Measurements from ENCODE around the gene STK4.

Gene STK4

DNA sequence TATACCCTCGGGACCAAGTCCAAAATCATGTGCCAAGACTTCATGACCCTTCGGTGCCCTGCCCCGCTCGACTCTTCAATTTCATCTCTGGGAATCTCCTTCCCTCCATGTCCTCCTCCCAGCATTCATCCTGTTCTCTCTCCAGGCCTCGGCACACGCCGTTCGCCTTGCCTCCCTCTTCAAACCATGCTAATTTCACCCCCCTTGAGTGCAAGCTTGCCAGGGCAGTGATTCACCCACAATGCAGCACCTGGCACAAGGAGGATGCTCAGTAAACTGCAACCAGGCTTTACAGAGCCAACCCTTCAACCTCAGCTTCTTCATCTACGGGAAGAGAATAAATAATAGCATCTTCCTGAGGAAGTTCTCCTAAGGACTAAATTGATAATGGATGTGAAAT is 130.5 kb downstream of the STK4 start:
- no peak for DNase-seq
- Histone ChIP-seq H3K36me3 (ENCODE audit: control insufficient read depth in 1 of 2, insufficient read depth in 2 of 2, low read length in 2 of 2) (peaks cover 11 to 19% of the 10 kb centered on the region in 2 experiments), H2BK12ac (ENCODE audit: low read length) (no peak overlapping the region), H3K27me3 (ENCODE audit: insufficient read depth, low read length) (no peaks in the 10 kb centered on the region), H3K18ac (ENCODE audit: low read length) (no peak overlapping the region), H2AK5ac (ENCODE audit: low read length) (no peak overlapping the region), H3K14ac (ENCODE audit: low read length) (no peak overlapping the region), H3K4me2 (ENCODE audit: low read length) (no peak overlapping the region), H3K79me2 (ENCODE audit: control insufficient read depth, insufficient read depth, low read length, poor library complexity) (no peaks in the 10 kb centered on the region), H3K9ac (ENCODE audit: low read length) (no peak overlapping the region), H3K9me3 (ENCODE audit: insufficient read depth, low read depth, low read length) (peaks cover 6% of the 10 kb centered on the region), H3K4me3 (ENCODE audit: low read depth, low read length) (no peak overlapping the region), H3K79me1 (ENCODE audit: low read length) (peaks cover 10% of the 10 kb centered on the region), H4K8ac (ENCODE audit: low read depth, low read length) (no peak overlapping the region), H4K91ac (ENCODE audit: low read depth, low read length) (peak overlapping the region; percentile 42), H2BK5ac (ENCODE audit: low read depth, low read length, poor library complexity) (no peak overlapping the region), H2BK120ac (ENCODE audit: insufficient read depth, low read length, poor library complexity) (no peak overlapping the region), H3K27ac (ENCODE audit: low read depth, low read length) (no peak overlapping the region), H3K23ac (ENCODE audit: low read length) (no peak overlapping the region), H4K12ac (ENCODE audit: low read depth, low read length) (no peak overlapping the region), H2AFZ (ENCODE audit: insufficient read depth, low read length, poor library complexity) (no peak overlapping the region), H3K4me1 (ENCODE audit: control insufficient read depth in 1 of 2, insufficient read depth in 2 of 2, low read length in 2 of 2) (peaks cover 6 to 8% of the 10 kb centered on the region in 2 experiments), H3K4ac (ENCODE audit: low read depth, low read length) (no peak overlapping the region)
- WGBS (ENCODE audit: extremely low coverage, insufficient coverage, insufficient read length), result no CpG with 5 or more reads among the region's 9 CpGs

DNA sequence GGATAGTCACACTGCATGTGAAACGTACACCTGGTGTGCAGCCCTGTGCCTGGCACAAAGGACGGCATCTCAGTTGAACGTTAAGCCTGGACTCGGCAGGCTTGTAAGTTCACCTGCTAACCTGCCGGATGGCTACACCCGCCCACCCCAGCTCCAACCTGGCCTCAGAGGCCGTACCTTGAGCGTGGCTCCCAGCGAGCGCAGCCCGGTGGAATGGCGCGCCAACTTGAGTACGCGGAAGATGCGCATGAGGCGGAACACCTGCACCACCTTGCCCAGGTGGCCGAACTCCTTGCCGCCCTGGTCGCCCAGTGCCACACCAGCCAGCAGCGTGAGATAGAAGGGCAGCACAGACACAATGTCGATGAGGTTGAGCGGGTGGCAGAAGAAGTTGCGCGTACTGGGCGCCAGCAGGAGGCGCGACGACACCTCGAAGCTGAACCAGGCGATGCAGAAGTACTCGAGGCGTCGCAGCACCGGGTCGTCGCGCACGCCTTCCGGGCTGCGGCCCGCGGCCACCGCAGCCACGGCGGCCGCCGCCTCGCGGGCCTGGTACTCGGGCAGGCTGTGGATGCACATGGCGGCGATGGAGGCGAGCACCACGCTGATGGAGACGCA is 131.3 kb downstream of the STK4 start:
- Histone ChIP-seq H3K4me2 (ENCODE audit: low read length) (no peak overlapping the region), H3K79me1 (ENCODE audit: low read length) (peaks cover 10% of the 10 kb centered on the region), H3K9ac (ENCODE audit: low read length) (no peak overlapping the region), H3K36me3 (ENCODE audit: control insufficient read depth in 1 of 2, insufficient read depth in 2 of 2, low read length in 2 of 2) (peaks cover 11 to 17% of the 10 kb centered on the region in 2 experiments), H2AFZ (ENCODE audit: insufficient read depth, low read length, poor library complexity) (no peak overlapping the region), H4K12ac (ENCODE audit: low read depth, low read length) (no peak overlapping the region), H3K9me3 (ENCODE audit: insufficient read depth, low read depth, low read length) (peaks cover 6% of the 10 kb centered on the region), H3K4ac (ENCODE audit: low read depth, low read length) (no peak overlapping the region), H3K18ac (ENCODE audit: low read length) (no peak overlapping the region), H2BK120ac (ENCODE audit: insufficient read depth, low read length, poor library complexity) (no peak overlapping the region), H3K4me1 (ENCODE audit: control insufficient read depth in 1 of 2, insufficient read depth in 2 of 2, low read length in 2 of 2) (peaks cover 6 to 8% of the 10 kb centered on the region in 2 experiments), H2AK5ac (ENCODE audit: low read length) (peak overlapping the region; percentile 1), H3K23ac (ENCODE audit: low read length) (no peak overlapping the region), H2BK12ac (ENCODE audit: low read length) (no peak overlapping the region), H3K27ac (ENCODE audit: low read depth, low read length) (no peak overlapping the region), H3K14ac (ENCODE audit: low read length) (no peak overlapping the region), H4K91ac (ENCODE audit: low read depth, low read length) (no peak overlapping the region), H3K4me3 (ENCODE audit: low read depth, low read length) (no peak overlapping the region), H4K8ac (ENCODE audit: low read depth, low read length) (no peak overlapping the region), H3K79me2 (ENCODE audit: control insufficient read depth, insufficient read depth, low read length, poor library complexity) (no peaks in the 10 kb centered on the region), H2BK5ac (ENCODE audit: low read depth, low read length, poor library complexity) (no peak overlapping the region), H3K27me3 (ENCODE audit: insufficient read depth, low read length) (no peaks in the 10 kb centered on the region)
- no CpG with 5 or more reads among the region's 56 CpGs for WGBS (ENCODE audit: extremely low coverage, insufficient coverage, insufficient read length)
- peak in 1 of 2 donors; percentile 58 for DNase-seq

DNA sequence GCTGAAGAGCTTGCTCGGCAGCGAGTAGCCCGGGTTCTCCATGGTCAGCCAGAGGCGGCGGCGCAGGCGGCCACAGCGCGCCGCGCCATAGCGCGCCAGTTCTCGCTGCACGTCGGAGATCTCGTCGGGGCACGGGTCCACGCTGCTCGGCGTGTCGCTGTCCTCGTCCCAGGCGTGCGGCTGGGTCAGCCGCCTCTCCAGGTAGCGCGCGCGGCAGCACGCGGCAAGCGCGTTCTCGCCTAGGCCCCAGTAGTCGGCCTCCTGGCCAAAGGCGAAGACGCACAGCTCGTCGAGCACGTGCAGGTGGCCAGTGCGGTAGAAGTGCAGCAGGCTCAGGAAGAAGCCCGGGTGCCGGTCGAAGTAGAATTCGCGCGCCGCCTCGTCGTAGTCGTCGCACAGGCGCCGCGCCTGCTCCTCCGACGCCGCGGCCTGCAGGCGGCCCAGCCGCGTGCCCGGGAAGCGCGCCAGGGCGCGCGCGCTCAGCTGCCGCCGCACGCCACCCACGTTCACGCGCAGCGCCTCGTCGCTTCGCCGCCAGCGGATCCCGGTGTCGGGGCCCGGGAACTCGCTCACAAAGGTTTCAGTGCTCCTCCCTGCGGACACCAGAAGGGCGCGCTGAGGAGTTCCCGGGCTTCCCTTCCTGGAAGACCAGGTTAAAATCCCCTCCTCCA is 131.9 kb downstream of the STK4 start:
- H2AK5ac ChIP-seq (ENCODE audit: low read length), result peak overlapping the region; percentile 7
- no peak overlapping the region for H3K27ac ChIP-seq (ENCODE audit: low read depth, low read length)
- H3K14ac ChIP-seq (ENCODE audit: low read length), result no peak overlapping the region
- peaks cover 10% of the 10 kb centered on the region for H3K79me1 ChIP-seq (ENCODE audit: low read length)
- H2AFZ ChIP-seq (ENCODE audit: insufficient read depth, low read length, poor library complexity), result peak overlapping the region; percentile 1
- WGBS (ENCODE audit: extremely low coverage, insufficient coverage, insufficient read length), result no CpG with 5 or more reads among the region's 91 CpGs
- peak overlapping the region; percentile 50 for H3K4me2 ChIP-seq (ENCODE audit: low read length)
- no peak overlapping the region for H3K4ac ChIP-seq (ENCODE audit: low read depth, low read length)
- peak overlapping the region; percentile 16 for H2BK12ac ChIP-seq (ENCODE audit: low read length)
- H4K8ac ChIP-seq (ENCODE audit: low read depth, low read length), result peak overlapping the region; percentile 7
- H2BK120ac ChIP-seq (ENCODE audit: insufficient read depth, low read length, poor library complexity), result no peak overlapping the region
- no peak overlapping the region for H2BK5ac ChIP-seq (ENCODE audit: low read depth, low read length, poor library complexity)
- no peaks in the 10 kb centered on the region for H3K79me2 ChIP-seq (ENCODE audit: control insufficient read depth, insufficient read depth, low read length, poor library complexity)
- no peak overlapping the region for H3K18ac ChIP-seq (ENCODE audit: low read length)
- H3K4me3 ChIP-seq (ENCODE audit: low read depth, low read length), result no peak overlapping the region
- H4K12ac ChIP-seq (ENCODE audit: low read depth, low read length), result no peak overlapping the region
- no peak overlapping the region for H3K23ac ChIP-seq (ENCODE audit: low read length)
- H3K36me3 ChIP-seq (ENCODE audit: control insufficient read depth in 1 of 2, insufficient read depth in 2 of 2, low read length in 2 of 2), result peaks cover 11 to 17% of the 10 kb centered on the region in 2 experiments
- DNase-seq, result peak in 1 of 2 donors; percentile 51
- H3K27me3 ChIP-seq (ENCODE audit: insufficient read depth, low read length), result no peaks in the 10 kb centered on the region
- peak overlapping the region; percentile 36 for H4K91ac ChIP-seq (ENCODE audit: low read depth, low read length)
- no peak overlapping the region for H3K9ac ChIP-seq (ENCODE audit: low read length)
- peaks cover 6 to 8% of the 10 kb centered on the region in 2 experiments for H3K4me1 ChIP-seq (ENCODE audit: control insufficient read depth in 1 of 2, insufficient read depth in 2 of 2, low read length in 2 of 2)
- H3K9me3 ChIP-seq (ENCODE audit: insufficient read depth, low read depth, low read length), result peaks cover 6% of the 10 kb centered on the region

DNA sequence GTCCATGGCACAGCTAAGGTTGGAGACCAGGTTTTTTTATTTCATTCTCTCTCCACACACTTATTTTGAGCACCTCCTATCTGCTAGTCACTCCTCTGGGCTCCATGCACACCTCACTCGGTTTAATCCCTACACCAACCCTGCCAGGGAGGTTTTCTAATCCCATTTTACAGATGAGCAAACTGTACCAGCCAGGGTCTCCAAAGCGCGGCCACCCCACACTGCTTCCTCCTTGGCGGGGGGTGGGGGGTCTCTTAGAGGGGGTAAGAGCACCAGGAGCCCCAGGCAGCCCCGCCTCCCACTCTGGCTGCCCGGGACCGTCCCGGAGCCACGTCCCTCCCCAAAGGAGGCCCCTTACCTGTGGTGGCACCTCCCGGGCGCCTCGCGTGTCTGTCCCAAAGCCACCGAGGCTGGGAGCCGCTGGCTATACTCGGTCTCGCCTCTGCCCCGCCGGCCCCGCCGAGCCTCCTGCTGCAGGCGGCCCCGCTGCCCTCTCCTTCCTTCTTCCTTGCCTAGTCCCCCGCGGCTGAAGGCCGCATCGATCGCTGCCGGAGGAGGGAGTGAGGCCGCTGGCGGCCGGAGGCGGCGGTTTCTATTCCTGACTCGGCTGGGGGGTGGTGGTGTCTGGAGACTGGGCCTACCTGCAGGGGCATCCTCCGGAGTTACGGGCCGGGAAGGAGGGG is 134.4 kb downstream of the STK4 start, which contains the start of gene KCNS1:
Gene KCNS1, minus strand, starts transcription at position 565 of the 683 bp plus-strand sequence. CDS start 1,891 bp downstream, outside the sequence.
- H4K91ac ChIP-seq (ENCODE audit: low read depth, low read length), result peak within 1 kb of the TSS; percentile 83
- peak within 1 kb of the TSS; percentile 79 for H4K12ac ChIP-seq (ENCODE audit: low read depth, low read length)
- no peak for DNase-seq
- peak within 1 kb of the TSS; percentile 70 for H2BK120ac ChIP-seq (ENCODE audit: insufficient read depth, low read length, poor library complexity)
- H2BK5ac ChIP-seq (ENCODE audit: low read depth, low read length, poor library complexity), result peak within 1 kb of the TSS; percentile 55
- peak within 1 kb of the TSS; percentile 62 for H3K18ac ChIP-seq (ENCODE audit: low read length)
- H3K27me3 ChIP-seq (ENCODE audit: insufficient read depth, low read length), result no peaks in the 10 kb centered on the region
- H2BK12ac ChIP-seq (ENCODE audit: low read length), result peak within 1 kb of the TSS; percentile 70
- no peaks in the 10 kb centered on the region for H3K79me2 ChIP-seq (ENCODE audit: control insufficient read depth, insufficient read depth, low read length, poor library complexity)
- H3K4me1 ChIP-seq (ENCODE audit: control insufficient read depth in 1 of 2, insufficient read depth in 2 of 2, low read length in 2 of 2), result peaks cover 0 to 8% of the 10 kb centered on the region in 2 experiments
- H3K4me2 ChIP-seq (ENCODE audit: low read length), result peak within 1 kb of the TSS; percentile 58
- H3K14ac ChIP-seq (ENCODE audit: low read length), result peak within 1 kb of the TSS; percentile 74
- peaks cover 5% of the 10 kb centered on the region for H3K79me1 ChIP-seq (ENCODE audit: low read length)
- H3K36me3 ChIP-seq (ENCODE audit: control insufficient read depth in 1 of 2, insufficient read depth in 2 of 2, low read length in 2 of 2), result peaks cover 7 to 10% of the 10 kb centered on the region in 2 experiments
- H4K8ac ChIP-seq (ENCODE audit: low read depth, low read length), result peak within 1 kb of the TSS; percentile 89
- no peak within 1 kb of the TSS for H3K23ac ChIP-seq (ENCODE audit: low read length)
- H2AFZ ChIP-seq (ENCODE audit: insufficient read depth, low read length, poor library complexity), result peak within 1 kb of the TSS; percentile 90
- H3K9me3 ChIP-seq (ENCODE audit: insufficient read depth, low read depth, low read length), result peaks cover 6% of the 10 kb centered on the region
- H3K4ac ChIP-seq (ENCODE audit: low read depth, low read length), result peak within 1 kb of the TSS; percentile 41
- peak within 1 kb of the TSS; percentile 53 for H3K4me3 ChIP-seq (ENCODE audit: low read depth, low read length)
- no CpG with 5 or more reads among the region's 38 CpGs for WGBS (ENCODE audit: extremely low coverage, insufficient coverage, insufficient read length)
- H3K9ac ChIP-seq (ENCODE audit: low read length), result no peak within 1 kb of the TSS
- H3K27ac ChIP-seq (ENCODE audit: low read depth, low read length), result no peak within 1 kb of the TSS
- H2AK5ac ChIP-seq (ENCODE audit: low read length), result peak within 1 kb of the TSS; percentile 5

All from trophoblast cell (in vitro differentiated cells and primary cell).